WERI-Rb-1 (cell line): Measurements from ENCODE around the gene STPG2.

Experiments used
- DNase-seq: peaks from one replicate; pipeline ENCODE4 v3.0.0-alpha.2; 2020
- H3K27ac ChIP-seq: fragments of 250-450 bp; sonication (Bioruptor Pico); 2 replicates; pipeline ENCODE4 v1.5.1; 2020; ENCODE audit warnings: mild to moderate bottlenecking, moderate library complexity
- H3K27me3 ChIP-seq: fragments of 250-450 bp; sonication (Bioruptor Pico); 2 replicates; pipeline ENCODE4 v1.5.1; 2021; ENCODE audit warnings: mild to moderate bottlenecking, low read depth, moderate library complexity; ENCODE audit not compliant: insufficient read depth, severe bottlenecking
- H3K36me3 ChIP-seq: fragments of 250-450 bp; sonication (Bioruptor Pico); 2 replicates; pipeline ENCODE4 v1.5.1; 2020; ENCODE audit warnings: mild to moderate bottlenecking, moderate library complexity
- H3K4me3 ChIP-seq: 2 replicates; pipeline ENCODE4 v1.5.1; 2011; ENCODE audit warnings: low read depth, mild to moderate bottlenecking, control low read depth, low read length
- H3K9me3 ChIP-seq: fragments of 250-450 bp; sonication (Bioruptor Pico); 2 replicates; pipeline ENCODE4 v1.5.1; 2021; ENCODE audit warnings: mild to moderate bottlenecking, moderate library complexity; ENCODE audit not compliant: severe bottlenecking
- TF ChIP-seq, protein P1 (sequence below): IDR thresholded peaks from 2 replicates; pipeline ENCODE4 v1.5.1; 2011; ENCODE audit warnings: low read depth, mild to moderate bottlenecking, control low read depth, inconsistent platforms, low read length

STPG2 gene

DNA sequence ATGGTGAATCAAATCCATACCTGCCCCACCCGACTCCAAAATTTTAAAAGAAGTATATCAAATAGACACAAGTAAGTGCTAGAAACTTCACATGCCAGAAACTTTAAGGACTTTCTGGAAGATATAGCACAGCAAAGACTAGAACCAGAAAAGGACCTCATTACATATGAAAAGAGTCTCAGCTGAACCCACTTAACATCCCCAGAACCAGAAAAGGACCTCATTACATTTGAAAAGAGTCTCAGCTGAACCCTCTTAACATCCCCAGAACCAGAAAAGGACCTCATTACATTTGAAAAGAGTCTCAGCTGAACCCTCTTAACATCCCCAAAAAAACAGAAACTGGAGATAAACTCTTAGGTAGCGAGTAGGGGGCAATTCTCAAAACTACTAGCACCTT, 32.3 kb downstream of the STPG2 start:
- Histone ChIP-seq H3K9me3 (no peaks in the 10 kb centered on the region), H3K27me3 (no peaks in the 10 kb centered on the region), H3K4me3 (no peak overlapping the region), H3K36me3 (no peaks in the 10 kb centered on the region), H3K27ac (no peak overlapping the region)
- TF ChIP-seq, protein P1, sequence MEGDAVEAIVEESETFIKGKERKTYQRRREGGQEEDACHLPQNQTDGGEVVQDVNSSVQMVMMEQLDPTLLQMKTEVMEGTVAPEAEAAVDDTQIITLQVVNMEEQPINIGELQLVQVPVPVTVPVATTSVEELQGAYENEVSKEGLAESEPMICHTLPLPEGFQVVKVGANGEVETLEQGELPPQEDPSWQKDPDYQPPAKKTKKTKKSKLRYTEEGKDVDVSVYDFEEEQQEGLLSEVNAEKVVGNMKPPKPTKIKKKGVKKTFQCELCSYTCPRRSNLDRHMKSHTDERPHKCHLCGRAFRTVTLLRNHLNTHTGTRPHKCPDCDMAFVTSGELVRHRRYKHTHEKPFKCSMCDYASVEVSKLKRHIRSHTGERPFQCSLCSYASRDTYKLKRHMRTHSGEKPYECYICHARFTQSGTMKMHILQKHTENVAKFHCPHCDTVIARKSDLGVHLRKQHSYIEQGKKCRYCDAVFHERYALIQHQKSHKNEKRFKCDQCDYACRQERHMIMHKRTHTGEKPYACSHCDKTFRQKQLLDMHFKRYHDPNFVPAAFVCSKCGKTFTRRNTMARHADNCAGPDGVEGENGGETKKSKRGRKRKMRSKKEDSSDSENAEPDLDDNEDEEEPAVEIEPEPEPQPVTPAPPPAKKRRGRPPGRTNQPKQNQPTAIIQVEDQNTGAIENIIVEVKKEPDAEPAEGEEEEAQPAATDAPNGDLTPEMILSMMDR = no peak
- DNase-seq = no peak

DNA sequence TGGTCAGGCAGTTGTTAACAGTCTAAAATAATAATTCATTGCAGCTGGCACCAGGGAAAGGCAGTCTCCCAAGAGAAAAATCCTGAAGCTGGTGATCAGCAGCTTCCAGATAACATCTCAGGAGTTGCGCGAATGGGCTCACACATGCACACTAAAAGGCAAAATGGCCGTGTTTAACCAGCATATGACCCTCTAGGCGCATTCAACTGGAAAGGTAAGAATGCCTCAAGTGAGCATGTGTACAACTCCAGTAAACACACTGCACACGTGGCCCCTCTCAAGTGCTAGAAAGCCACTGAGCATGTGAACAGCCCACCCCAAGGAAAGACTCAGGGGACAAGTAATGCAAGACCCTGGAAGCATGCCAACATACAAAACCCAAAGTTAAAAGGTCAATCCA, 33.1 kb downstream of the STPG2 start:
- DNase-seq = no peak
- Histone ChIP-seq H3K27ac (no peak overlapping the region), H3K27me3 (no peaks in the 10 kb centered on the region), H3K4me3 (no peak overlapping the region), H3K36me3 (no peaks in the 10 kb centered on the region), H3K9me3 (no peaks in the 10 kb centered on the region)
- TF ChIP-seq, protein P1 = no peak

DNA sequence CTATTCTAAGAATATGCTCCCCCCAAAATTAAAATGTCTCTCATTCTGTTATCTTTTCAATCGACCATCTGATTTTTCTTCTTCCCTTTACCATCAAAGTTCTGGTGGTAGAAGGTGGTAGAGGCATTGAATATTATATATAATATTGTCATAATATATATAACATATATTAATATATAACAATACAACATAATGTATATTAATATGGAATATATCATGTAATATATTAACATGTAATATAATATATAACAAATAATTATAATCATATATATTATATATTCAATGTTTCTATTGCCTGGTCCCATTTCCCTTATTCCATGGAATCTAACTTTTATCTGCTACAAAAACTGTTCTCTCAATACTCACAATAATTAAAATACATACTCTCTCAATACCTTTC, 40.6 kb downstream of the STPG2 start:
- H3K36me3 ChIP-seq = no peaks in the 10 kb centered on the region
- no peaks in the 10 kb centered on the region for H3K27me3 ChIP-seq
- no peak overlapping the region for H3K4me3 ChIP-seq
- TF ChIP-seq, protein P1 = no peak
- no peak overlapping the region for H3K27ac ChIP-seq
- no peak for DNase-seq
- H3K9me3 ChIP-seq = no peaks in the 10 kb centered on the region

DNA sequence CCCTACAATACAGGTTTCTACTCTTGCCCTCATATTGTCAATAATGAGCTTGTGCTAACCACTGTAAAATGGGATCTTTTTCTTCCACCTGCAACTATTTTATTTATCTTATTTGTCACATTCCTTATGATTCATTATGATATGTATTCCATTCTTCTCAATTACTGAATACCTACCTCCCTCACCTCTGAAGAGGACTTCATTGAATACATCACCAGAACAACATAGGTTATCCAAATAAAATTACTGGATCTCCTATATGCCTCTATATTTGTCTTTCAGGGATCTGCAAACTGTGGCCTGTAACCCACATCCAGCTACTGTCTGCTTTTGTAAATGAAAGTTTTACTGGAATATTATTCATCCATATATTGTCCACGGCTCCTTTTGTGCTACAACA, 41.3 kb downstream of the STPG2 start:
- no peak overlapping the region for H3K4me3 ChIP-seq
- no peaks in the 10 kb centered on the region for H3K27me3 ChIP-seq
- TF ChIP-seq, protein P1 = no peak

DNA sequence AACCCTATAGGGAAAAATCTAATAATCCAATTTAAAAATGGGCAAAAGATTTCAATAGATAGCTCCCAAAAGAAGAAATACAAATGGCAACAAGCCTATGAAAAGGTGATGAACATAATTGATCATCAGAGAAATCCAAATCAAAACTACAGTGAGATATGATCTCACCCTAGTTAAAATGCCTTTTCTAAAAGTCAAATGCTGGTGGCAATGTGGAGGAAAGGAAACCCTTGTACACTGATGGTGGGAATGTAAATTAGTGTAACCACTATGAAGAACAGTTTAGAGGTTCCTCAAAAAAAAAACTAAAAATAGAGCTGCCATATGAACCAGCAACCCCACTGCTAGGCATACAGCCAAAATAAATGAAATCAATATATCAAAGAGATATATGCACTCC, 44.5 kb downstream of the STPG2 start:
- Histone ChIP-seq H3K27me3 (no peaks in the 10 kb centered on the region), H3K36me3 (no peaks in the 10 kb centered on the region), H3K4me3 (no peak overlapping the region), H3K27ac (no peak overlapping the region), H3K9me3 (no peaks in the 10 kb centered on the region)
- TF ChIP-seq, protein P1 = no peak
- DNase-seq = no peak

More for the DNA sequence above, 41.3 kb downstream of the STPG2 start:
- DNase-seq = no peak
- Histone ChIP-seq H3K9me3 (no peaks in the 10 kb centered on the region), H3K36me3 (no peaks in the 10 kb centered on the region), H3K27ac (no peak overlapping the region)

DNA sequence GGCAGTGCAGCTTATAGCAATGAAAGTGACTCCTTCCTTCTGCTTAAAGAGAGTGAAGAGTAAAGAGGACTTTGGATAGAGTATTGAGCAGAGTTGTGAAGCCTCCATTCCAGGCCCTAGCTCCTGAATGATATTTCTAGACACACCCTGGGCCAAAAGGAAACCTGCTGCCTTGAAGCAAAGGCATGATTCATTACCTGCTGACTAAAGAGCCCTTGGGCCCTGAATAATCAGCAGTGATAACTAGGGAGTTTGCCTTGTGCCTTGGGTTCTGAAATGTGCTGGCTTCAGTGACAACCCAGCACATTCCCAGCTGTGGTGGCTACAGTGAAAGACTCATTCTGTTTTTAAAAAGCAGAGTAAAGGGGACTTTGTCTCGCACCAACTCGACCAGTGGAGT, 49.2 kb downstream of the STPG2 start:
- H3K36me3 ChIP-seq = no peaks in the 10 kb centered on the region
- no peaks in the 10 kb centered on the region for H3K9me3 ChIP-seq
- no peaks in the 10 kb centered on the region for H3K27me3 ChIP-seq
- TF ChIP-seq, protein P1 = no peak
- no peak for DNase-seq
- no peak overlapping the region for H3K4me3 ChIP-seq
- no peak overlapping the region for H3K27ac ChIP-seq
